ENCODE data around the gene CEP131. TPM values are rescaled to one million over a fixed set of nuclear protein-coding genes. Genes with fewer than 3 reads are reported as not detected.
A peak's percentile ranks its signal among the peaks of the same experiment; 100 is the strongest.

CEP131 gene
- total RNA-seq, 1 donor from 2014 or later: 28.7 TPM

- no peak overlapping the region for H3K4me3 ChIP-seq (ENCODE audit: low read depth, low read length)
- DNase-seq (ENCODE audit: low read depth): no peak
- no peak for TF ChIP-seq CTCF (conservative IDR thresholded peaks at IDR 0.05; ENCODE audit: low read depth, low read length)
Observed at GRCh38 chr17:81247339-81247990, 24.7 kb upstream of the CEP131 start.

GRCh38 chr17:81246679-81247338 is 24.0 kb upstream of the CEP131 start:
- TF ChIP-seq CTCF (conservative IDR thresholded peaks at IDR 0.05; ENCODE audit: low read depth, low read length): no peak
- no peak for DNase-seq (ENCODE audit: low read depth)
- H3K4me3 ChIP-seq (ENCODE audit: low read depth, low read length): no peak overlapping the region

GRCh38 chr17:81246343-81246670 is 23.5 kb upstream of the CEP131 start:
- no peak overlapping the region for H3K4me3 ChIP-seq (ENCODE audit: low read depth, low read length)
- DNase-seq (ENCODE audit: low read depth): no peak

GRCh38 chr17:81245665-81246342 is 23.0 kb upstream of the CEP131 start:
- DNase-seq (ENCODE audit: low read depth): no peak
- H3K4me3 ChIP-seq (ENCODE audit: low read depth, low read length): no peak overlapping the region
- no peak for TF ChIP-seq CTCF (conservative IDR thresholded peaks at IDR 0.05; ENCODE audit: low read depth, low read length)

More at GRCh38 chr17:81246343-81246670, 23.5 kb upstream of the CEP131 start:
- no peak for TF ChIP-seq CTCF (conservative IDR thresholded peaks at IDR 0.05; ENCODE audit: low read depth, low read length)

GRCh38 chr17:81245024-81245664 is 22.4 kb upstream of the CEP131 start:
- TF ChIP-seq CTCF (conservative IDR thresholded peaks at IDR 0.05; ENCODE audit: low read depth, low read length): no peak
- H3K4me3 ChIP-seq (ENCODE audit: low read depth, low read length): no peak overlapping the region
- DNase-seq (ENCODE audit: low read depth): peak; percentile 57

- DNase-seq (ENCODE audit: low read depth): no peak
- TF ChIP-seq CTCF (conservative IDR thresholded peaks at IDR 0.05; ENCODE audit: low read depth, low read length): no peak
- H3K4me3 ChIP-seq (ENCODE audit: low read depth, low read length): no peak overlapping the region
Observed at GRCh38 chr17:81244358-81245023, 21.7 kb upstream of the CEP131 start.

Measured in epithelial cell of proximal tubule (primary cell).